Measurements from ENCODE around the gene TEPSIN. TPM values are rescaled to one million over a fixed set of nuclear protein-coding genes. Genes with fewer than 3 reads are reported as not detected.

Gene TEPSIN, protein sequence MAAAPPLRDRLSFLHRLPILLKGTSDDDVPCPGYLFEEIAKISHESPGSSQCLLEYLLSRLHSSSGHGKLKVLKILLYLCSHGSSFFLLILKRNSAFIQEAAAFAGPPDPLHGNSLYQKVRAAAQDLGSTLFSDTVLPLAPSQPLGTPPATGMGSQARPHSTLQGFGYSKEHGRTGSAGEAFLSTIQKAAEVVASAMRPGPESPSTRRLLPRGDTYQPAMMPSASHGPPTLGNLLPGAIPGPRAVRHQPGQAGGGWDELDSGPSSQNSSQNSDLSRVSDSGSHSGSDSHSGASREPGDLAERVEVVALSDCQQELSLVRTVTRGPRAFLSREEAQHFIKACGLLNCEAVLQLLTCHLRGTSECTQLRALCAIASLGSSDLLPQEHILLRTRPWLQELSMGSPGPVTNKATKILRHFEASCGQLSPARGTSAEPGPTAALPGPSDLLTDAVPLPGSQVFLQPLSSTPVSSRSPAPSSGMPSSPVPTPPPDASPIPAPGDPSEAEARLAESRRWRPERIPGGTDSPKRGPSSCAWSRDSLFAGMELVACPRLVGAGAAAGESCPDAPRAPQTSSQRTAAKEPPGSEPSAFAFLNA
- polyA plus RNA-seq: 10 to 100 TPM; 19.3 to 89.9 (median 36.0) TPM
- long read RNA-seq, donor 1: 0 reads
- long read RNA-seq, donor 2, partial matches to known transcripts: 0 of 1 reads
- long read RNA-seq, donor 2, other reads (novel, unspliced or antisense): 0 of 1 reads
- long read RNA-seq, donor 3: 0 reads
- long read RNA-seq, donor 4: 0 reads
- long read RNA-seq, donor 5: 0 reads
- long read RNA-seq, donor 6, partial matches to known transcripts: 0 of 1 reads
- long read RNA-seq, donor 6, other reads (novel, unspliced or antisense): 0 of 1 reads
- long read RNA-seq, donor 7, partial matches to known transcripts: 337 of 346 reads
- long read RNA-seq, donor 7, other reads (novel, unspliced or antisense): 6 of 346 reads
- long read RNA-seq, donor 8: 0 reads
- long read RNA-seq, donor 9: 0 reads
- long read RNA-seq, donor 10: 0 reads

DNA sequence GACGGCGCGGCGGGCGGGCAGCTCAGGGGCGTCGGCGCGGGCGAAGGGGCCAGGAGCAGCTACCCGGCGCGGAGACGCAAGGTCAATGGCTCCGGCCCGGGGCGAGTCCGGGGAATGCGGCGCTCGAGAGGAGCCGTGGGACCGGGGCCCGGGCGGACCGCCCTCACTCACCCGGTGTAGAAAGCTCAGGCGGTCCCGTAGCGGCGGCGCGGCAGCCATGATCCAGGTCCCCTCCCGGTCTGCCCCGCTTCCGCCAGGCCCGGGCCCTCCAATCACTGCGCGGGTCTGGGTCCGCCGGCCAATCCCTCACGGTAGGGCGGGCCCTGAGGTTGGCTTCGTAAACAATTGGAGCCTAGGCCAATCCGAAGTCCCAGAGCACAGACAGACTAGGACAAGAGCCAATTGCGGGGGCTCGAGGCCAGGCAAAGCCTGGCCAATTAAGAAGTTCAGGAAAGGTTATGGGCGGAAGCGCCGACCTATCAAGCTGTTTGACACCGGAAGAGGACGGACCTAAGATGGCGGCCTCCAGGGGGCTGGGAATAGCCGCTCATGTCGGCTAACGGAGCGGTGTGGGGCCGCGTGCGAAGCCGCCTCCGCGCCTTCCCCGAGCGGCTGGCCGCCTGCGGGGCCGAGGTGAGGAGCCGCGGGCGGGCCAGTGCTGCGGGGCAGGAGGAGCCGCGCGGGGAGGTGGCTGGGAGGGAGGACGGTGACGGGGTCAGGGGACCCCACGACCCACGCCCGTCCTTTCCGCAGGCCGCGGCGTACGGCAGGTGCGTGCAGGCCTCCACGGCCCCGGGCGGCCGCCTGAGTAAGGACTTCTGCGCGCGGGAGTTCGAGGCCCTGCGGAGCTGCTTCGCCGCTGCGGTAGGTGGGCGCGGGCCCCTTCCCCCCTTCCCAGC is at the start of gene TEPSIN, which contains the start of gene NDUFAF8:
Gene TEPSIN, minus strand, starts transcription at position 241 of the 899 bp plus-strand sequence. Its CDS starts 22 bp downstream, at position 219.
Gene NDUFAF8, plus strand, starts transcription at position 504 of the 899 bp plus-strand sequence. Its CDS starts 46 bp downstream, at position 550.
- H3K4me1 ChIP-seq (ENCODE audit: control insufficient read depth in 3 of 3, insufficient read depth in 2 of 3, low read depth in 1 of 3, low read length in 2 of 3): peaks cover 2 to 23% (median 13%) of the 10 kb centered on the region in 3 donors
- peaks cover 0 to 61% (median 0%) of the 10 kb centered on the region in 3 donors for H3K36me3 ChIP-seq (ENCODE audit: control insufficient read depth in 3 of 3, insufficient read depth in 2 of 3, low read depth in 1 of 3, low read length in 3 of 3)
- H3K27me3 ChIP-seq (ENCODE audit: control insufficient read depth in 3 of 3, insufficient read depth in 3 of 3, low read length in 3 of 3): no peaks in the 10 kb centered on the region
- DNase-seq (peak; percentile 98 to 100), FAIRE-seq (peak; percentile 70)
- peak within 1 kb of the TSS in 2 of 3 donors; percentile 45 to 67 for H3K27ac ChIP-seq (ENCODE audit: low read depth in 1 of 3, low read length in 2 of 3)
- H3K9me3 ChIP-seq (ENCODE audit: control insufficient read depth in 2 of 2, insufficient read depth in 1 of 2, low read depth in 1 of 2, low read length in 1 of 2): no peaks in the 10 kb centered on the region
- 0% methylated on average over 60 to 100 of the region's 100 CpGs for WGBS, 3 donors
- peak within 1 kb of the TSS; percentile 78 to 89 (median 85) for H3K4me3 ChIP-seq (ENCODE audit: low read depth in 1 of 3, low read length in 3 of 3)

DNA sequence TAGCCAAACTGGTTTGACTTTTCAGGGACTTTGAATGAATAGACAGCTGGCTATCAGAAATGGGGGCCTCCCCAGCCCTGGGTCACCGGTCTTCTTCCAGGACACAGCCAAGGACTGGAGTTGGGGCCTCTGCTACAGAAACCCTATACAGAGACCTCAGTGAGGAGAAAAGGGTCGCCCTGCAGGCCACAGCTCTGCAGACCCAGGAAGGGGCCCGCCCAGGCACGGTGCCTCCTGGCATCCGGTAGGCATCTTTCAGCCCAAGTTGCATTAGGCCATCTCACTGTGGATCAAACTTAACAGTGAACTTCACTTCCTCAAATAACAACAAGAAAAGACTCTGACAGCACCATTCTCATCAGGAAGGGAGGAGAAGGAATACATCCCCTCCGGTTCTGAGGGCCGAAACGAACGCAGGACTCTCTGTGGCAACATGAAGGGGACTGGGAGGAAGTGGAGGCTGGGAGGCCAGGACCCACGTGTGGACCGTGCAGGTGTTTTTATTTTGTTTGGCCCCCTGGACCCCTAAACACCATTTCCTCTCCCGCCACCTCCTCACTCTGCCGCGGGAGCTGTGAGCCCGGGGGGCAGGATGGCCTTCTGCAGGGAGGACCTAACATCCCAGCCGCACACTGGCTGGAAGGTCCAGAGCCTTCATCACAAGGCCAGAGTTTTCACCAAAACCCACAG is 49.0 kb upstream of the TEPSIN start:
- Histone ChIP-seq H3K9me3 (ENCODE audit: control insufficient read depth in 2 of 2, insufficient read depth in 1 of 2, low read depth in 1 of 2, low read length in 1 of 2) (no peaks in the 10 kb centered on the region), H3K4me1 (ENCODE audit: control insufficient read depth in 3 of 3, insufficient read depth in 2 of 3, low read depth in 1 of 3, low read length in 2 of 3) (peaks cover 0 to 5% (median 4%) of the 10 kb centered on the region in 3 donors), H3K27me3 (ENCODE audit: control insufficient read depth in 3 of 3, insufficient read depth in 3 of 3, low read length in 3 of 3) (no peaks in the 10 kb centered on the region), H3K27ac (ENCODE audit: low read depth in 1 of 3, low read length in 2 of 3) (no peak overlapping the region), H3K36me3 (ENCODE audit: control insufficient read depth in 3 of 3, insufficient read depth in 2 of 3, low read depth in 1 of 3, low read length in 3 of 3) (peaks cover 6 to 85% (median 8%) of the 10 kb centered on the region in 3 donors), H3K4me3 (ENCODE audit: low read depth in 1 of 3, low read length in 3 of 3) (no peak overlapping the region)
- FAIRE-seq: no peak
- no peak for DNase-seq
- WGBS, 3 donors: 79 to 89% (median 85%) methylated on average over 16 of the region's 16 CpGs

DNA sequence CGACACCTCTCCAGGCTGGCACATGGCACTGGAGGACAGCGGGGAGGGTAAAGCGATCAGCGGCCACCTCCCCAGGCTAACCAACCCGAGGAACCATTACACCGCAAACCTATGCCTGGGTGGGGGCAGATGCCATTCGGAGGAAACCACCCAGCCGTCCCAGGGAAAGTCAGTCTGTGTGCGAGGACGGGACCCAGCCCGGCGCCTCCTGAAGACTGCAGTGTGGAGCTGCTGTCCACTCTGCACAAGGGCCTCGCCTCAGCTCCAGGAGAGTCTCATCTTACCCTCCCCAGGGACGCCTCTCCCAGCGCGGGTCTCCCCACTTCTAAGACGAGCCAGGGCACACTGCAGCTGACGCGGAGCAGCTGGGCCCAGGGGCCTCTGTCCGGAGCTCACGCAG is 48.3 kb upstream of the TEPSIN start:
- H3K4me3 ChIP-seq (ENCODE audit: low read depth in 1 of 3, low read length in 3 of 3): no peak overlapping the region
- peaks cover 6 to 89% (median 8%) of the 10 kb centered on the region in 3 donors for H3K36me3 ChIP-seq (ENCODE audit: control insufficient read depth in 3 of 3, insufficient read depth in 2 of 3, low read depth in 1 of 3, low read length in 3 of 3)
- no peaks in the 10 kb centered on the region for H3K27me3 ChIP-seq (ENCODE audit: control insufficient read depth in 3 of 3, insufficient read depth in 3 of 3, low read length in 3 of 3)
- no peaks in the 10 kb centered on the region for H3K9me3 ChIP-seq (ENCODE audit: control insufficient read depth in 2 of 2, insufficient read depth in 1 of 2, low read depth in 1 of 2, low read length in 1 of 2)
- no peak for DNase-seq
- H3K27ac ChIP-seq (ENCODE audit: low read depth in 1 of 3, low read length in 2 of 3): no peak overlapping the region
- FAIRE-seq: no peak
- H3K4me1 ChIP-seq (ENCODE audit: control insufficient read depth in 3 of 3, insufficient read depth in 2 of 3, low read depth in 1 of 3, low read length in 2 of 3): peaks cover 0 to 5% (median 4%) of the 10 kb centered on the region in 3 donors
- 89 to 94% (median 92%) methylated on average over 21 of the region's 21 CpGs for WGBS, 3 donors

DNA sequence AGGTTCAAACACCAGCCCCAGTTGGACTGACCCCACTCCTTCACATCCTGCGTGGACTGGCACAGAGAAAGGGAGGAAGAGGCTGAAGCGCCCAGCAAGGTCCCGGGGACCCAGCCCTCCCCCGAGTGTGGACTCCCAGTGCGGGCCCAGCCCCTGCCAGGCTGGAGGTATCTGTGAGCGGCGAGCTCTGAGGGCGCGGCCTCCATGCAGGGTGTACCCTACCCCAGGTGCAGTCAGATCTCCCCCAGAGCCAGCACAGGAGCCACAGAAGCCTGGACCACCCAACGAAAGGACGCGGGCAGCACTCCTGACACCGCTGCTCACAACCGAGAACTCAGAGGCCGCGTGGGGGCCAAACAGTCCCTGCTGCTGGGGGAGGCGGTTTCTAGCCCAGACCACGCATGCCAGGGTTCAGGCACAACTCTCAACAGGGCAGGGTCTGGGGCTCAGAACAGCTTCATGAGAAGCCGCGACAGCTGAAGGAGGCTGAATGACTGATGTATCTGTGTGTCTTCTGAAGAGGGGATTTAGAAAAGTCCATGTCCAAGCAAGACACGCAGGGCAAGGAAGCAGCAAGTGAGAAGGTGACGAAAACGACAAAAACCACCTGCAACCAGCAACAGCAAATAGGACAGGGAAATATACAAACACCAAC is 47.8 kb upstream of the TEPSIN start:
- WGBS, 3 donors: 90 to 96% (median 91%) methylated on average over 23 of the region's 23 CpGs
- Histone ChIP-seq H3K27me3 (ENCODE audit: control insufficient read depth in 3 of 3, insufficient read depth in 3 of 3, low read length in 3 of 3) (no peaks in the 10 kb centered on the region), H3K36me3 (ENCODE audit: control insufficient read depth in 3 of 3, insufficient read depth in 2 of 3, low read depth in 1 of 3, low read length in 3 of 3) (peaks cover 8 to 93% (median 9%) of the 10 kb centered on the region in 3 donors), H3K4me3 (ENCODE audit: low read depth in 1 of 3, low read length in 3 of 3) (no peak overlapping the region), H3K4me1 (ENCODE audit: control insufficient read depth in 3 of 3, insufficient read depth in 2 of 3, low read depth in 1 of 3, low read length in 2 of 3) (peaks cover 0 to 4% (median 3%) of the 10 kb centered on the region in 3 donors), H3K9me3 (ENCODE audit: control insufficient read depth in 2 of 2, insufficient read depth in 1 of 2, low read depth in 1 of 2, low read length in 1 of 2) (no peaks in the 10 kb centered on the region), H3K27ac (ENCODE audit: low read depth in 1 of 3, low read length in 2 of 3) (peak overlapping the region in 2 of 3 donors; percentile 48 to 80)
- DNase-seq (no peak), FAIRE-seq (no peak)

DNA sequence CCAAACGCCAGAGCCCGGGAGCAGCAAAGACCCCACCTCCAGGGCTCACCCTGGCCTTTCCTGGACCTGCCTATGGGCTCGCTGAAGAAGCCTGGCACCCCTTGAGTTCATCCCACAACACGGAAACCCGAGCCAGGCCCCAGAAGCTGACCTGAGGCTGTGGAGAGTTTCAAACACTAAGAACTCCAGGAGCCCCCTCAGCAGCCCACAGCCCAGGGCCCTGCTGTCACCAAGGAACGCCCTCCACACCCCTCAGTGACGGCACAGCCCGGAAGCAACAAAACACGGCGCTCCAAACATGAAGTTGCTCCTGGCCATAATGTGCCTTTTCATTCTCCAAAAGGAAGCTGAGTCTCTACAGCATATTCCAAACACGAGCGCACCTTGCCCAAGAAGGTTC is 47.0 kb upstream of the TEPSIN start:
- Histone ChIP-seq H3K27ac (ENCODE audit: low read depth in 1 of 3, low read length in 2 of 3) (peak overlapping the region in 2 of 3 donors; percentile 48 to 80), H3K27me3 (ENCODE audit: control insufficient read depth in 3 of 3, insufficient read depth in 3 of 3, low read length in 3 of 3) (no peaks in the 10 kb centered on the region), H3K36me3 (ENCODE audit: control insufficient read depth in 3 of 3, insufficient read depth in 2 of 3, low read depth in 1 of 3, low read length in 3 of 3) (peaks cover 8 to 93% (median 9%) of the 10 kb centered on the region in 3 donors), H3K4me1 (ENCODE audit: control insufficient read depth in 3 of 3, insufficient read depth in 2 of 3, low read depth in 1 of 3, low read length in 2 of 3) (peaks cover 0 to 4% (median 0%) of the 10 kb centered on the region in 3 donors), H3K9me3 (ENCODE audit: control insufficient read depth in 2 of 2, insufficient read depth in 1 of 2, low read depth in 1 of 2, low read length in 1 of 2) (no peaks in the 10 kb centered on the region), H3K4me3 (ENCODE audit: low read depth in 1 of 3, low read length in 3 of 3) (no peak overlapping the region)
- 69 to 82% (median 82%) methylated on average over 12 of the region's 12 CpGs for WGBS, 3 donors
- DNase-seq: no peak
- no peak for FAIRE-seq

DNA sequence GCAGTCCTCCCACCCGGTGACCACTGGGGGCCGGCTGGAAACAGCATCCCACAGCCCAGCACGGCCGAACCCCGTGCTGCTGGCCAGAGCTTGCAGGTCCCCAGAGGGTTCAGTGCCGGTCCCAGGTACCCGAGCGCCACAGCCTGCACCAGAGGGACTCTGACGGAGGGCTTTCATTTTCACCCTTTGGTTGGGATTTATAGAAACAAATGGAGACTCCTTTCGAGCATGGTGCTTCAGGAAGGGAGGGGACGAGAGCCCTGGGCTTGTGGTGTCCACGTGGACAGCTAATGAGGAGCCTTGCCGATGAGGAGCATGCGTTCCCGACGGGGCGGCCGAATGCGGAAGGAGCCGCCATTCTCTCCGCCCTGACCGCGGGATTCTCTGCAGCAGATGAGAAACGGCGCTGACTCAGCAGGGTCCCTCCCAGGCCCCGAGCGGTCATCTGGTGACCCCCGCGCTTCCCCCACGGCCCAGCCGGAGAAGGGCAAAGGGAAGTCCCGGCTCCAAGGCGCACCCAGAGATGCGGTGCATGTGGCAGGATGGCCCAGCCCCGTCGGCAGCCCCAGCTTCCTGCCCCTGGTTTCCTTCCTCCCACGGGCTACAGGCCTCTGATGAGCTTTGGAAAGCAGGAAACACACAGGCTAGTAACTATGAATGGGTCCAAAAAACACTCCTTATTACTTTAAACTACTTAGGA is 46.5 kb upstream of the TEPSIN start:
- FAIRE-seq (no peak), DNase-seq (peak in 1 of 2 donors; percentile 11)
- peak overlapping the region in 1 of 3 donors; percentile 37 for H3K4me3 ChIP-seq (ENCODE audit: low read depth in 1 of 3, low read length in 3 of 3)
- no peaks in the 10 kb centered on the region for H3K27me3 ChIP-seq (ENCODE audit: control insufficient read depth in 3 of 3, insufficient read depth in 3 of 3, low read length in 3 of 3)
- peaks cover 8 to 94% (median 10%) of the 10 kb centered on the region in 3 donors for H3K36me3 ChIP-seq (ENCODE audit: control insufficient read depth in 3 of 3, insufficient read depth in 2 of 3, low read depth in 1 of 3, low read length in 3 of 3)
- H3K27ac ChIP-seq (ENCODE audit: low read depth in 1 of 3, low read length in 2 of 3): peak overlapping the region; percentile 2 to 80 (median 48)
- no peaks in the 10 kb centered on the region for H3K9me3 ChIP-seq (ENCODE audit: control insufficient read depth in 2 of 2, insufficient read depth in 1 of 2, low read depth in 1 of 2, low read length in 1 of 2)
- H3K4me1 ChIP-seq (ENCODE audit: control insufficient read depth in 3 of 3, insufficient read depth in 2 of 3, low read depth in 1 of 3, low read length in 2 of 3): peaks cover 0 to 4% (median 0%) of the 10 kb centered on the region in 3 donors
- 41 to 80% (median 65%) methylated on average over 37 of the region's 37 CpGs for WGBS, 3 donors

Measured in small intestine (tissue), 16 donors.